Esophagus muscularis mucosa (tissue), 3 donors: ENCODE data around the gene WASF2.

ENCODE experiments used
- POLR2A ChIP-seq: fragments of 450-650 bp; IDR thresholded peaks from one replicate; pipeline ENCODE4 v1.6.1; 2017; ENCODE audit warnings: antibody characterized with exemption, moderate library complexity, mild to moderate bottlenecking, low read depth
- TF ChIP-seq, protein P1 (sequence below), 3 experiments: fragments of 200-600 bp in 2 of 3; fragments of 450-650 bp in 1 of 3; sonication (generic) in 2 of 3; IDR thresholded peaks; one replicate each; pipeline ENCODE4 v1.5.1; 2017 to 2019; ENCODE audit warnings: antibody characterized with exemption in 3 of 3, mild to moderate bottlenecking in 2 of 3, moderate library complexity in 1 of 3

DNA sequence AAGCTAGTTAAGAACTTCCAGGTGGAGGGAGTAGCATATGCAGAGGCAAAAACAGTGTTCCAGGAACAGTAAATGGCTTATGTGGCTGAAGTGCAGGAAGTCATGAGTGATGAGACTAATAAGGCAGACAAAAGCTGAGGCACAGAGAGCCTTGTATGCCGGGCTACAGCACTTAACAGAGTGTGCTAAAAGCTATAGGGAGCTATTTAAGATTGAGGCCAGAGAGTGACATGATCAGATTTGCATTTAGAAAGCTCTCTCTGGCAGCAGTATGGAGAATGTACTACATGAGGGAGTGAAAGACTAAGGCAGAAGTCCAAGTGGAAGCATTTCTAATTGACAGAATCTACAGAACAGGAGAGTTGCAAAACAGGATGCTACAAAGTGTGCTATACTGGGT, 38.6 kb downstream of the WASF2 start:
- TF ChIP-seq POLR2A, result no peak
- TF ChIP-seq, protein P1, sequence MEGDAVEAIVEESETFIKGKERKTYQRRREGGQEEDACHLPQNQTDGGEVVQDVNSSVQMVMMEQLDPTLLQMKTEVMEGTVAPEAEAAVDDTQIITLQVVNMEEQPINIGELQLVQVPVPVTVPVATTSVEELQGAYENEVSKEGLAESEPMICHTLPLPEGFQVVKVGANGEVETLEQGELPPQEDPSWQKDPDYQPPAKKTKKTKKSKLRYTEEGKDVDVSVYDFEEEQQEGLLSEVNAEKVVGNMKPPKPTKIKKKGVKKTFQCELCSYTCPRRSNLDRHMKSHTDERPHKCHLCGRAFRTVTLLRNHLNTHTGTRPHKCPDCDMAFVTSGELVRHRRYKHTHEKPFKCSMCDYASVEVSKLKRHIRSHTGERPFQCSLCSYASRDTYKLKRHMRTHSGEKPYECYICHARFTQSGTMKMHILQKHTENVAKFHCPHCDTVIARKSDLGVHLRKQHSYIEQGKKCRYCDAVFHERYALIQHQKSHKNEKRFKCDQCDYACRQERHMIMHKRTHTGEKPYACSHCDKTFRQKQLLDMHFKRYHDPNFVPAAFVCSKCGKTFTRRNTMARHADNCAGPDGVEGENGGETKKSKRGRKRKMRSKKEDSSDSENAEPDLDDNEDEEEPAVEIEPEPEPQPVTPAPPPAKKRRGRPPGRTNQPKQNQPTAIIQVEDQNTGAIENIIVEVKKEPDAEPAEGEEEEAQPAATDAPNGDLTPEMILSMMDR (IDR thresholded peaks at IDR 0.05), result no peak
